SK-N-SH (cell line): ENCODE data around the gene NEK7. TPM values are rescaled to one million over a fixed set of nuclear protein-coding genes. Genes with fewer than 3 reads are reported as not detected.
A peak's percentile ranks its signal among the peaks of the same experiment; 100 is the strongest.

Source experiments
- CTCF ChIA-PET: fragments of 300-600, 350-600 bp; formaldehyde crosslinking; extraction: SDS; loops from one replicate; lab custom pipeline; 2021; lab: Yijun Ruan, JAX
- POLR2A ChIA-PET: fragments of 350-600 bp; sonication (Branson Sonifier 250); formaldehyde crosslinking; extraction: SDS; loops from one replicate; lab custom pipeline; 2020; ENCODE audit warnings: antibody characterized with exemption, inconsistent platforms; lab: Yijun Ruan, JAX
- DNase-seq: peaks from one replicate; pipeline ENCODE4 v3.0.0; 2012
- H2AFZ ChIP-seq: fragments of 200-600 bp; sonication (generic); 2 replicates; pipeline ENCODE4 v1.8.1; 2016; ENCODE audit warnings: antibody characterized with exemption, mild to moderate bottlenecking, low read depth
- H3F3A ChIP-seq: fragments of 200-600 bp; sonication (generic); replicated peaks from 2 replicates; pipeline ENCODE3; 2016; ENCODE audit warnings: antibody characterized with exemption, mild to moderate bottlenecking; ENCODE audit not compliant: insufficient read depth
- H3K27ac ChIP-seq, 2 experiments: fragments of 200-500 bp in 1 of 2; fragments of 200-600 bp in 1 of 2; sonication (Bioruptor generic) in 1 of 2; sonication (generic), shearing (Covaris generic) in 1 of 2; 2 replicates each; pipeline versions ENCODE4 v1.5.1 to v1.6.1; 2014 to 2016; ENCODE audit warnings: low read depth in 2 of 2, inconsistent platforms in 1 of 2, low read length in 1 of 2, mild to moderate bottlenecking in 1 of 2, mixed read lengths in 1 of 2
- H3K27me3 ChIP-seq: fragments of 200-600 bp; sonication (generic), shearing (Covaris generic); 2 replicates; pipeline ENCODE4 v1.6.1; 2016; ENCODE audit warnings: mixed run types; ENCODE audit not compliant: insufficient read depth
- H3K36me3 ChIP-seq, 2 experiments: fragments of 200-500 bp in 1 of 2; fragments of 200-600 bp in 1 of 2; sonication (Bioruptor generic) in 1 of 2; sonication (generic) in 1 of 2; replicated peaks in 1 of 2; 2 replicates each; pipeline versions ENCODE3 to v1.5.1; 2014 to 2016; ENCODE audit warnings: low read length in 1 of 2, mild to moderate bottlenecking in 1 of 2; ENCODE audit not compliant: insufficient read depth in 2 of 2, control insufficient read depth in 1 of 2
- H3K4me1 ChIP-seq, 2 experiments: fragments of 200-500 bp in 1 of 2; fragments of 200-600 bp in 1 of 2; sonication (Bioruptor generic) in 1 of 2; sonication (generic), shearing (Covaris generic) in 1 of 2; 2 replicates each; pipeline versions ENCODE4 v1.5.1 to v1.6.1; 2014 to 2016; ENCODE audit warnings: low read depth in 1 of 2, low read length in 1 of 2, mixed run types in 1 of 2; ENCODE audit not compliant: insufficient read depth in 2 of 2, control insufficient read depth in 1 of 2
- H3K4me2 ChIP-seq: fragments of 200-600 bp; sonication (generic), shearing (Covaris generic); 2 replicates; pipeline ENCODE4 v1.6.1; 2017; ENCODE audit warnings: mixed run types
- H3K4me3 ChIP-seq, 2 experiments: fragments of 200-500 bp in 1 of 2; fragments of 200-600 bp in 1 of 2; sonication (Bioruptor generic) in 1 of 2; sonication (generic), shearing (Covaris generic) in 1 of 2; 2 replicates each; pipeline versions ENCODE4 v1.5.1 to v1.8.1; 2014 to 2016; ENCODE audit warnings: low read depth in 2 of 2, inconsistent platforms in 1 of 2, low read length in 1 of 2, mild to moderate bottlenecking in 1 of 2, mixed read lengths in 1 of 2, moderate library complexity in 1 of 2
- H3K79me2 ChIP-seq: fragments of 200-600 bp; sonication (generic); 2 replicates; pipeline ENCODE4 v1.8.1; 2017; ENCODE audit warnings: mild to moderate bottlenecking; ENCODE audit not compliant: insufficient read depth
- H3K9ac ChIP-seq: fragments of 200-600 bp; sonication (generic); 2 replicates; pipeline ENCODE4 v1.6.1; 2017; ENCODE audit warnings: mixed run types
- H3K9me2 ChIP-seq: fragments of 200-600 bp; sonication (generic); 2 replicates; pipeline ENCODE4 v1.6.1; 2017; ENCODE audit warnings: mixed run types
- H3K9me3 ChIP-seq: fragments of 200-600 bp; sonication (generic); 2 replicates; pipeline ENCODE4 v1.6.1; 2017; ENCODE audit warnings: mixed run types, mild to moderate bottlenecking, moderate library complexity
- H4K20me1 ChIP-seq: fragments of 200-600 bp; sonication (generic); 2 replicates; pipeline ENCODE4 v1.6.1; 2017; ENCODE audit warnings: mild to moderate bottlenecking, mixed run types; ENCODE audit not compliant: insufficient read depth
- CHD2 ChIP-seq: fragments of 150-350 bp; IDR thresholded peaks from 2 replicates; pipeline ENCODE4 v1.6.1; 2018; ENCODE audit warnings: low read length; ENCODE audit not compliant: partially characterized antibody
- CTCF ChIP-seq: fragments of 200-600 bp; sonication (generic); IDR thresholded peaks from 2 replicates; pipeline ENCODE4 v1.6.1; 2017; ENCODE audit warnings: antibody characterized with exemption, mild to moderate bottlenecking, moderate library complexity
- EP300 ChIP-seq, 2 experiments: IDR thresholded peaks; 2 replicates each; pipeline versions ENCODE4 v1.4.0 to v1.6.1; 2012; ENCODE audit warnings: borderline replicate concordance in 1 of 2, low read depth in 1 of 2, low read length in 1 of 2
- FOSL2 ChIP-seq: IDR thresholded peaks from 2 replicates; pipeline ENCODE4 v1.4.0; 2012; ENCODE audit warnings: low read depth, mild to moderate bottlenecking, moderate library complexity, borderline replicate concordance
- FOXJ3 ChIP-seq: sonication (generic); formaldehyde crosslinking; IDR thresholded peaks from 2 replicates; pipeline ENCODE4 v1.5.1; 2020; ENCODE audit warnings: mild to moderate bottlenecking, missing genetic modification reagents
- GABPA ChIP-seq: IDR thresholded peaks from 2 replicates; pipeline ENCODE4 v1.4.0; 2012; ENCODE audit warnings: low read depth, mild to moderate bottlenecking
- IRF3 ChIP-seq: fragments of 150-350 bp; IDR thresholded peaks from 2 replicates; pipeline ENCODE4 v1.6.1; 2016; ENCODE audit warnings: mild to moderate bottlenecking, low read depth, low read length
- MXI1 ChIP-seq: IDR thresholded peaks from 2 replicates; pipeline ENCODE4 v1.6.1; 2012; ENCODE audit warnings: mild to moderate bottlenecking, low read depth, low read length, improper control_type of control experiment
- NFIC ChIP-seq: IDR thresholded peaks from 2 replicates; pipeline ENCODE4 v1.4.0; 2012; ENCODE audit warnings: borderline replicate concordance
- PBX3 ChIP-seq: IDR thresholded peaks from 2 replicates; pipeline ENCODE4; 2012
- POLR2AphosphoS5 ChIP-seq: IDR thresholded peaks from 2 replicates; pipeline ENCODE4 v1.6.1; 2012; ENCODE audit warnings: low read depth, low read length
- RAD21 ChIP-seq: IDR thresholded peaks from 2 replicates; pipeline ENCODE4 v1.6.1; 2012; ENCODE audit warnings: mild to moderate bottlenecking, low read length
- RCOR1 ChIP-seq: fragments of 150-350 bp; IDR thresholded peaks from 2 replicates; pipeline ENCODE4 v1.6.1; 2017; ENCODE audit warnings: antibody characterized with exemption, low read length
- REST ChIP-seq: IDR thresholded peaks from 2 replicates; pipeline ENCODE4 v1.6.1; 2012; ENCODE audit warnings: mild to moderate bottlenecking, low read depth, low read length, moderate library complexity
- RFX5 ChIP-seq: IDR thresholded peaks from 2 replicates; pipeline ENCODE4 v1.6.1; 2012; ENCODE audit warnings: mild to moderate bottlenecking, improper control_type of control experiment, low read length
- RXRA ChIP-seq: IDR thresholded peaks from 2 replicates; pipeline ENCODE4 v1.4.0; 2012; ENCODE audit warnings: low read depth, mild to moderate bottlenecking, borderline replicate concordance
- SIN3A ChIP-seq: IDR thresholded peaks from 2 replicates; pipeline ENCODE4 v1.6.1; 2012; ENCODE audit warnings: low read depth, mild to moderate bottlenecking, low read length, moderate library complexity, borderline replicate concordance
- SMC3 ChIP-seq: IDR thresholded peaks from 2 replicates; pipeline ENCODE4 v1.6.1; 2012; ENCODE audit warnings: low read depth, low read length, improper control_type of control experiment
- TCF12 ChIP-seq: IDR thresholded peaks from 2 replicates; pipeline ENCODE4 v1.4.0; 2012
- USF1 ChIP-seq: IDR thresholded peaks from 2 replicates; pipeline ENCODE4 v1.4.0; 2012; ENCODE audit warnings: low read depth, borderline replicate concordance
- USF2 ChIP-seq: fragments of 150-350 bp; IDR thresholded peaks from 2 replicates; pipeline ENCODE4 v1.6.1; 2017; ENCODE audit warnings: antibody characterized with exemption, low read length, low read depth, borderline replicate concordance
- ZBTB33 ChIP-seq: IDR thresholded peaks from 2 replicates; pipeline ENCODE4 v1.4.0; 2012; ENCODE audit warnings: low read depth, borderline replicate concordance
- WGBS: methylation state at CpG from one replicate; pipeline ENCODE4 v1.1.6; 2017; ENCODE audit warnings: low lambda C conversion rate; 5-methylcytosine and 5-hydroxymethylcytosine counted together
- polyA plus RNA-seq, 3 experiments: library from polyadenylated mRNA; depleted of rRNA; stranded (reverse); fragments of >200 nt; gene quantifications; 2 replicates each; pipeline ENCODE4 v1.2.3, GENCODE V29; 2012

Gene NEK7
- polyA plus RNA-seq, 1 of the 3 experiments (the other 2 are of a cell fraction): 85.8 TPM

GRCh38 chr1:198123133-198123532, 33.7 kb upstream of the NEK7 start:
- peaks cover 28 to 44% of the 10 kb centered on the region in 2 experiments for H3K4me1 ChIP-seq
- peak overlapping the region; percentile 92 to 97 for H3K27ac ChIP-seq
- no peak for DNase-seq
- peak overlapping the region; percentile 31; the same call in 1 of the 2 replicates for H3K9ac ChIP-seq
- H3K79me2 ChIP-seq: no peaks in the 10 kb centered on the region
- H3K4me2 ChIP-seq: peak overlapping the region; percentile 18; the same call in 1 of the 2 replicates
- H4K20me1 ChIP-seq: no peaks in the 10 kb centered on the region
- peak overlapping the region; percentile 39 for H2AFZ ChIP-seq
- H3K36me3 ChIP-seq: no peaks in the 10 kb centered on the region
- H3K9me3 ChIP-seq: no peaks in the 10 kb centered on the region
- H3K9me2 ChIP-seq: no peaks in the 10 kb centered on the region
- WGBS: 9% methylated on average over 2 of the region's 2 CpGs
- ChIA-PET CTCF (interaction anchor here (0.6 kb wide), 1 partner anchor 598 kb away, joined by 3 read pairs; no protein-coding TSS in a partner anchor), POLR2A (no interaction called here)
- no peak overlapping the region for H3K4me3 ChIP-seq
- H3F3A ChIP-seq: peaks cover 73% of the 10 kb centered on the region
- H3K27me3 ChIP-seq: no peaks in the 10 kb centered on the region
- no peak for TF ChIP-seq ZBTB33
- peak; percentile 68 for TF ChIP-seq NFIC
- no peak for TF ChIP-seq RAD21
- no peak for TF ChIP-seq RCOR1
- peak; percentile 57 for TF ChIP-seq PBX3
- TF ChIP-seq TCF12: peak; percentile 83
- no peak for TF ChIP-seq USF2
- peak in 1 of 2 experiments; percentile 56; a peak in 1 of 4 replicates for TF ChIP-seq EP300 (IDR thresholded peaks at IDR 0.05; ENCODE audit: borderline replicate concordance in 1 of 2, low read depth in 1 of 2, low read length in 1 of 2)
- TF ChIP-seq IRF3: no peak
- TF ChIP-seq GABPA: no peak
- TF ChIP-seq POLR2AphosphoS5: no peak
- no peak for TF ChIP-seq SMC3
- no peak for TF ChIP-seq MXI1
- TF ChIP-seq FOXJ3 (CRISPR knock-in tag): no peak
- TF ChIP-seq REST: no peak
- TF ChIP-seq RXRA: 0 out of 2 replicates have a peak, but pooled peaks have one; percentile 37
- no peak for TF ChIP-seq RFX5
- no peak for TF ChIP-seq CHD2
- TF ChIP-seq SIN3A: no peak
- TF ChIP-seq USF1: no peak
- TF ChIP-seq FOSL2: peak; percentile 33; the same call in 1 of the 2 replicates
- no peak for TF ChIP-seq CTCF
